ENCODE data around the gene FOXP1.
"Not testable (repeated sequence)": the region's sequence is repeated elsewhere in the genome, so short reads cannot be mapped to it uniquely, and the experiment has no call there.

Gene FOXP1

DNA sequence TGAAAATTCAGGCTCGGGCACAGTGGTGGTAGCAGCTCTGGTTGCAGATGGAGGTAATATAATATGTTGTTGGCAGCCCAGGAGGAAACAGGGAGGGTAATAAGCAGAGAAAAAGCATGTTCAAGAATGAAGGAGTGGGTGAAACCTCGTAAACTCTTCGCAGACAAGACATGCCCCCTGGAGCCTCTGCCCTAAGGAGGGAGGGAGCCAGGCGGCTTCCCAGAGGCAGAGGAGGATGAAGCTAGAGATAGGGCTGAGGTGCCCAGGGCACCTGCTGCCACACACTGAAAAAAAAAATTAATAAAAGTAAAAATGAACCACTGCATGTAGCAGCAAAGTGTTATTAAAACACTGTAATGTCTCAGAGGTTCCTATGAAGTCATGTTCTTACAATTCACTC lies 137.3 kb downstream of the FOXP1 start:
- DNase-seq: no peak

DNA sequence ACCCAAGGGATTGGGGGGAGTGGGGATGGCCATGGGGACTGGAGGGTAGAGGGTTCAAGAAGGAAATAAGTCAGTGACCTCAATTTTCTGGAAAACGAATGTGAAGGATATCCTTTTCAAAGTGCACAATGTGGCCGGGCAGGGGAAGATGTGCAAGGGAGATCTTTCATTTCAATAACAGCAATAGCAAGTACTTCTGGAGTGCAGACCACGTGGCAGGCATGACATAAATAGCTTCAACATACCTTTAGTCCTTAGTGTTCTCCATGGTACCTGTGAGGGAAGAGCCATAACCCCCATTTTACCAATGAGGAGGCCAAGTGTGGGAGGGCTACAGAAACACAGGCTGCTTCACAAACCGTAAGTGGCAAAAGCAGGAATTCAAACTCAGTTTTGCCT lies 138.7 kb downstream of the FOXP1 start:
- no peak for DNase-seq

DNA sequence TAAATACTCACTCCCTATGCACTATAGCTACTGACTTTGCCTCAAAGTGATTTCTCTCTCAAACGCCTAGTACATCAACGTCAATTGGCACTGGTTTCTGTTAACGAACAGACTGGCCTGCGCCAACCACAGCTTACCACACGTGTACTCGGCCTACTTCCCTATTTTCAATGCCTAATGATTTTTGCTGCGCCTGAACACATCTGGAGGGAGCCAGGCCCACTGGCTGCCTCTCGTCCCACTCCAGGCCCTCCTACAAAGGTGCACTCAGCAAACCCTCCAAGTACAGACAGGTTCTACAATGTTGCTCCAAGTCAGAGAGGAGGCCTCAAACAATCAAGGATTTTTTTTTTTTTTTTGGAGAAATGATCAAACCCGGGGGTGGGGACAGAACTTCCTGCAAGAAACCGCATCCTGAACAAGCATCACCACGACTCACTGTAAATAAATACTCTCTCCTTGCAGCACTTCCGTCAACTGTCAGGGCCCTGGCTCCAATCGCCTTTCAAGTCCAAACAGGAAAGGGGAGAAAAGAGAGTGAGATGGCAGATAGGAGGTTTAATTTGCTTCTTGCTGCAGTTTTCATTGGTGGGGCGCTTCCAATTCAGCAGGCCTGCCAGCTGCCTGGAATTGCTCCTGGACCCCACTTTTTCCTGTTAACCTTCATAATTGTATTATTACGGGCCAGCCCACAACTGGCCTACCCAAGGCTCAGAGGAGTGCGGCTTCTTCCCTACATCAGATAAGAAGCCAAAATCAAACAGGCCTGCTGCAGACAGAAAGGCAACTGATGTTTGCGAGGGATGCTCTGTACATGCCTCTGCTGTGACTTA lies 139.3 kb downstream of the FOXP1 start:
- peak; percentile 80 for DNase-seq

DNA sequence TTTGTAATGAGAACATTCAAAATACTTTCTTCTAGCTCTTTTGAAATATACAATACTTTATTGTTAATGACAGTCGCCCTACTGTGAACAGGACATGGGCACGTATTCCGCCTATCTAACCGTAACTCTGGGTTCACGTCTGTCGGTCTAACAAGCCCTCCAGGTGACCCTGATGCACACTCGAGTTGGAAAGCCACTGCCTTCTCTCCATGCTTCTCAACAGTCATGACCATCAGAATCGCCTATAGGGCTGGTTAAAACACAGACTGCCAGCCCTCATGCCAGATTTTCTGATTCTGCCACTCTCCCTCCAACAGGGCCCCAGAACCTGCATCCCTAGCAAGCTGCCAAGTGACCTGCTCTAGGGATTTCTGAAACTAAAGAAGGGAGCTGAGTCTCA lies 140.2 kb downstream of the FOXP1 start:
- no peak for DNase-seq

DNA sequence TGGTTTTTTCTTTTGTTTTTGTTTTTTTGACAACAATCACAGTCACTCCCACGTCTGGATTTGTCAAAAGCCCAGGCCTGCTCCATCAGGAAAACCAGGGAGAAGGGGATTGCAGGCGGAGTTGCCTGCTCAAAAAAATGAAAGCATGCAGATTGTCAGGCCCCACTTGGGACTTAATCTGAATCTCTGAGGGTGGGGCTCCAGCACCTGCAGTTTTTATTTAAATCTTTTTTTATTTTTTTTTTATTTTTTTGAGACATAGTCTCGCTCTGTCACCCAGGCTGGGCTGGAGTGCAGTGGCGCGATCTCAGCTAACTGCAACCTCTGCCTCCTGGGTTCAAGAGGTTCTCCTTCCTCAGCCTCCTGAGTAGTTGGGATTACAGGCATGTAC lies 140.9 kb downstream of the FOXP1 start:
- DNase-seq: no peak

DNA sequence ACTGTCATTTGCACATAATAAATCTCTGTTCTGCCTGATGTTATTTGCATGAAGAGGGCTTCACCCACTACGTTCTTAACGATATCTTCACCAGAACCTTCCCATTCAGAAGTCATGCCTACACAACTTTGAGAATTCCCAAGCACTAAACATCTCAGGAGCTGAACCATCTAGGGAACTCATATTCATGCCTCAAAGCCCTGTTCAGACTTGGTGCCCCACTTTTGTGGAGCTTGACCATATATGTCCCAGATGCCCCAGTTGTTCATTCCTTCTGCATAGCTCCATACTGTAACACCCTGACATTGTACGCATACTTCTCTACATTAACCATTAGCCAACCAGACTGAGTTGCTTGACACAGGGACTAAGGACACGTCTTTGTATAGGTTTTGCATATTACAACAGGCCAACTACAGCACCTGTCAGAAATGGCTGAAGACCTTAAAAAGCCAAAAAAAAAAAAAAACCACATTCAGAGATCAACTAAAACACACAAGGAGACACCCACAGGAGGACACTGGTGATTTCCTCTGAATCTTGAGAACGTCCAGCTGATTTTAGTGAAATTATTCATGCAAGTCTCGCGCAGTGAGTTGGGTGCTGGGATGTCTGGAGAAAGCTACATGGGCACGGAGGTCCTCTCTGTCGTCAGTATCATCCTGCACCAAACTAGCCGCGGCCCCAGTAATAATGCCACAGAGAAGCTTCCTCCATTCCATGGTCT lies 141.4 kb downstream of the FOXP1 start:
- no peak for DNase-seq

DNA sequence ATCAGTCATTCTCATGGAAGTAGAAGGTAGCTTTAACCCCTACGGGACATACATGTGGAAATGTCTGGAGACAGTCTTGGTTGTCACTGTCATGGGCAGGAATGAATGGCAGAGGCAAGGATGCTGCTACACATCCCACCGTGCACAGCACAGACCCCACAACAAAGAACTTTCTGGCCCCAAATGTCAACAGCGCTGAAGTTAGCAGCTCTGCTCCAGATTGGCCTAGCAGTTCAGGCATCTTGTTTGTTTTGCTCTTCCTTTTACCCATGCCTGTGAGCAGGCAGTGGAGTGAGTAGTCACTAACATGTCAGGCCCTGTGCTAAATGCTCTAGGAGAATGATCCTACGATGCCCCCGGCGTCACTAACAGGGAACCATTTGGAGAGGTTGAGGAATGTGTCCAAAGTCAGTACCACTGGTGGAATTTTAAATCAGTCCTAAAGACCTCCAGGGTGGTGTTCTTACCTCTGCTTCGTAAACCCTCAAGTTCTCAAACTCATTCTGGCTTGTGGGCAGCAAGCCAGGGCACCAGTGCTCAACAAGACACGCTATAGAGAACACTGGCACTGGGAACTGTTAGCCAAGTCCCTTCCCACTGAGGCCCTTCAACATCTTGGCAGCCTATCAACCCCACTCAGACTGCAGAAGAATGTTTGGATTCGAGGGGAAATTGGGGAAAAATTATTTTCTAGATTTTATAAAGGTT lies 142.2 kb downstream of the FOXP1 start:
- no peak for DNase-seq

DNA sequence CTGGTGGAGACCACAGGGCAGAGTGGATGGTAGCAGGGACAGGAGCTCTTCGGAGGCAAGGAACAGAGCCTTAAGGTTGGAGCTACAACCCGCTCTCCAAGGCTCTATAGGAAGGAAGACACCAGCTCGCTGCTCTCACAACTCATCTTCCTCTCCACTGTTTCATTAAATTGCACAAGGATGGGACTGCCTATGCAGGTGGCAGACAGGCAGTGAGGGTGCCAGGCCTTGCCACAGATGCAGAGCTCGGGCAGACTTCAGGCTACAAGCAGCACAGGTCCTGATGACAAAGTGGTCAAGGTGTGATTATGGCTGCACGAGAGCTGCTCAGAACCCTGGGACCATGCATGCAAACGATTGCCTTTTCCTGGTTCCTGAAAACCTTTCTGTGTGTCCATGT lies 144.6 kb downstream of the FOXP1 start:
- no peak for DNase-seq

DNA sequence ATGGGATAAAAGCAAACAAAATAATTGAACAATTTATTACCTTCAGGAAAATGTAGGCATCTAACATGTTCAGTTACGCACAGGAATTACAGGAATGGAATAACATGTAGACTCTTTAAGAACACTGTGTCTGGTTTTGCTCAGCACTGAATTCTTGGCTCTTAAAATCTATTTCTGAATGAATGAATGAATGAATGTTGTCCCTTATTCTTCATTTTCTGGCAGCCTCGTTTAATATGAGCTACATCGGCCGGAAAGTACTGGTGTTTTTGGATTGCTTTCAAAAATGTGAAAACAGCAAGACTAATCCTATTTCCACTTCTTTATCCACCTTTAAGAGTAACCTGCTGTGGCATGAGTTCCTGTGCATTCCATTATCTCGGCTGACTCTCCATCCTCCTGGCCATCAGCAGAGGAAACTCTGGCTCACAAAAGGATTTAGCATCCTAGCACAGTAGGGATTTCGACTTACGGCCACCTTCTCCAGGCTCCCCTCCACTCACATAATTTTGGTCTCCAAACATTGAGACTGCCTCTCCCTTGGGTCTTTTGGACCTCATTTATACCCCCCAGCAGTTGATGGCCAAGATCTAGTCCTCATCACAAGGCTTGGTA lies 145.3 kb downstream of the FOXP1 start:
- DNase-seq: no peak

DNA sequence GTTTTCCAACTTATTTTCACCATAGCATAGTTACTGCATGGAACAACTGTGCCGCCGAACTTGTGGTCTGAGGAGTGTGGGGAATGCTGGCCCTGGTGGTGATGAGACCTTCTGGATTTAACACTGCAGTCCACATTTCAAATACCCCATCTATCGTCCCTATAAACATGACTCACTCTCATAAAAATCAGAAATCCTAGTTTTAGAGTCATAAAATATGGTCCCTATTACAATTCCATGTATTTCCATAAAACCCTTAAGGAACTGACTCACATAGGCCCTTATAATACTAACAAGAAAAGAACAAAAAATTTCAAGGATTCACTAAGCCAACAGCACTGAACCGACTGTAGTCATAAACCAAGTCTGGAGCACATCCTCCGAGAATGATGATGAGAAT lies 147.2 kb downstream of the FOXP1 start:
- no peak for DNase-seq

DNA sequence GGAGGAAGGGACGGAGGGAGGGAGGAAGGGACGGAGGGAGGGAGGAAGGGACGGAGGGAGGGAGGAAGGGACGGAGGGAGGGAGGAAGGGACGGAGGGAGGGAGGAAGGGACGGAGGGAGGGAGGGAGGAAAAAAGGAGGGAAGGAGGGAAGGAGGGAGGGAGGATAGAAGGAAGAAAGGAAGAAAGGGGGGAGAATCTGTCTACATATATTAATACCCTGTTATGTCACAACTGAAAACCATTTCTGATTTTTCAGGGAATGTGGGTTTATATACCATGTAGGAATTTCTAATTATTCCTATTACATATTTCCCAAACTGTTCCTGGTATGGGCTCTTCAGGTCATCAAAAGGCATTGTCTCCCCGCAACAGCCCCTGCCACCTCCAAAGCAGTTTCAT lies 147.7 kb downstream of the FOXP1 start:
- DNase-seq: not testable (repeated sequence)

DNA sequence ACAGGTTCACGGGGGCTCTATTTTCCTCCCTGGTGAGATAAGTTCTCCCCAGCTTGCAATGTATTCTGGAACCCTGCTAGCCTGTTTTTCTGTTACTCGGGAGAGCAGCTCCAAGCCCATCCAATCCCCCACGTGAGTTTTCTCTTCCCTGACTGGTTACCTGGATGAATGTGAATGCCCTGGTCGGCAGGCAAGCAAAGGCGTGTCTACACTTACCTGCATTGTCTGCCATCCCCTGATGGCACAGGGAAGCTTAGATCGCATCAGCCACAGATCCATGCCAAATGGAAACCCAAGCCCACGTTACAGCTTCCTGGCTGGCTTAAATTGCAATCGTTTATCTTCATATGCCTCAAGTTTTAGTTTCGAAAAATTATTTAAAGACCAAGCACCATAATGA lies 149.9 kb downstream of the FOXP1 start:
- DNase-seq: no peak

DNA sequence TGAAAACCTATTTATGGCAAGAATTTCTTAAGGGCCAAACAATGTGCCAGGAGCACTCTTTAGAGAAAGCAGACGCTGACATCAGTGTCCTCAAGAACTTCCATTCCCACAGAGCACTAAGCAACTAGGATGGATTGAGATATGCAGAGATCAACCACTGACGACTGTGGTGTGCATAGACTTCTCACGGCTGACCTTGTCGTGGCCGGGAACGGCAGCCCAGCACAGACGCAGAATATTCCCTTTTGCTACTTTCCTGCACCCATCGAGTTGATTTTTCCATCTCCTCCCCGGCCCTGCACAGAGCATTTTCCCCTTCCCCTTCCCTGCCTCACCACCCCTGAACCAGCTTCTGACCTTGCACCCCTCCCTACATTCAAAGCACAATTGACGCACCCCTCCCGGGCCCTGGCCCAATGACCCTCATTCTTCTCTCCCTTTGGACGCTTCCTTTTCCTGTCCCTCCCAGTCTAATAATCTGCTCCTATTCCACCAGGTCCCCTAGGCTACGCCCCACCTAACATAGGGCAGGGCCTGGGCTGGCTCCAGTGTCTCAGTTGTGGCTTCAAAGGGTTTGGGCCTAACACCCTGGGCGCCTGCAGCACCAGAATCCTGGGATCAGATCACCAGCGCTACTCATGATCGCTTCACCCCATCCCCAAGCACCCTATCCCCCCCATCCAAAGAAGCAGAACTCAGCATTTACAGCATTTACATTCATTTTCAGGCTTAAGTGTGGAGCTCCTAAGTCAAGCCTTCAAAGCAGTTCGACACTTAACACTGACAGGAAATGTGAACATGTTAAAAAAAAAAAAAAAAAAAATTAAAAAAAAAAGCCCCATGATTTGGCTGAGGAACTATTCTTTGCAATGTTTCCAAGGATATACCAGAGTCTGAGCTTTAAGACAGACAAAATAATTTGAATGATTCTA lies 151.2 kb downstream of the FOXP1 start:
- no peak for DNase-seq

DNA sequence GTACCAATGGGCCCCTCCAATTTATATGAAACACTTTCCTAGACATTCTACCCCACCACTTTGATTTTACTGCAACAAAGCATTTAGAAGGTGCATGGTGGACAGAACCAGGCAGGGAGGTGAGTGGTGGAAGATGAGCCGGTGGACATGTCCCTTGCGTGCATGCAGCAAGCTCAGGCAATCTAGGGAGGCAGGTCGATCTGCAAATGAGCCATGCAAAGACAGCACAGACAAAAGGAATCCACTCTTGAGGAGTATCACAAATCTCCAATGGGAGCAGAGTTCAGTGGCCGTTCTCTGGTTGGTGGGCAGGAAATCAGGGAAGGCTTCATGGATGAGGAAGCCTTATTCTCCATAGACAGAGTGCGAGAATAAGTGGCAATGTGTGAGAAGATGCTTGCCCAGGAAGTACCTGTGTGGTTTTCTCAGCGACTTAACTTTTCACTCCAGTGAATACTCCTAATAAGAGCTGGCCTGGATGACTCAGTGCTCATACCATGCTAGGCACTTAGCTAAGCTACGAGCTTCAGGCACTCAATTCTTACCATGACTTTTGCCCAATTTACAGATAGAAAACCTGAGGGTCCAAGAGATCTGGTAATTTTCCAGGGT lies 152.5 kb downstream of the FOXP1 start:
- DNase-seq: no peak

DNA sequence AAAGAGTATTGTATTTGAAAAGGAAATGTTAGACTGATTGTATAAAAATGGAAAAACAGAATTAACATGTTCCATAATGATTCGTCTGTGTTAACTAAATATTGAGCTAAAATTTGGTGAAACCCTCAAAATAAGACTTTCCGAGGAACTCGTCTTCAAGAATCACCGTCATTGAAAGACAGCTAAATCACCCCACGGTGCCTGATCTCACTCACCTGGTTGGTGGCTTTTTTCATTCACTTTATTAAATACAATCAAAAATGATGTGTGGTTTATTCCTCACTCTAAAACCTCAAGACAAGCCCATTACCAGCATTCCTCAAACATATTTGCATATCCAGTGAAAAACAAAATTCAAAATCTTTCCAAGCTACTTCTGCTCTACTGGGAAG lies 153.9 kb downstream of the FOXP1 start:
- no peak for DNase-seq

DNA sequence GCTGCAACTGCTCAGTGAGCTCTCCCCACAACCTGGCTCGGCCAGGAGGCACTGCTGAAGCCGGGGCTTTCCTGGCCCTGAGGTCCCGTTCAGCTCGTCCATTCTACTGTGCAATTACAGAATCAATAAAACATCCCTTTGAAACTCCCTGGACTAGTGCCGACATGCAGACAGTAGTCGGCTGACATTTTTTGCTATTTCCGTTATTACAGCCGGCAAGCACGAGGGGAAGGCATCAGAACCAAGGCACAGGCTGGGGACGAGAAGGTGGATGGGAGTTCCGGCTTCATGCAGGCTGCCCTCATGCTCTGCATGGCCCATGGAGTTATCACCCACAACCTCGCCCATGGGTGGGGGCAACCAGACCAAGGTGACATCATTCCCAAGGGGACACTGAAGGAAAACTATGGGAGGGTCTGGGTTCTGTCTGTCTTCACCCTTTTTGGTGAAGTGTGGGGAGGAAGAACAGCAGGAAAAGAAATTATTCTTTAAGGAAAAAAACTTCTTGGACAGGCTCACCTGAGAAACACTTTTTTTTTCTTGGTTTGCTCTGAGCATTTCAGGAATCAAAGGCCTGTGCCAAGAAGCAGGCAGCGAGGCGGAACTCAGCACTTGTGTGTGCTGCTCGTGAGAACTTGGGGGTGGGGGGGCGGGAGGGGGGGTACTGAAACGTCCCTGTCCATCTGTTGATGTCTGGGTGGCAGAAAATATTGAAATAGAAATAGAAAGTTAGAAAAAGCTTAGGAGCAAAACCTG lies 154.5 kb downstream of the FOXP1 start:
- no peak for DNase-seq

DNA sequence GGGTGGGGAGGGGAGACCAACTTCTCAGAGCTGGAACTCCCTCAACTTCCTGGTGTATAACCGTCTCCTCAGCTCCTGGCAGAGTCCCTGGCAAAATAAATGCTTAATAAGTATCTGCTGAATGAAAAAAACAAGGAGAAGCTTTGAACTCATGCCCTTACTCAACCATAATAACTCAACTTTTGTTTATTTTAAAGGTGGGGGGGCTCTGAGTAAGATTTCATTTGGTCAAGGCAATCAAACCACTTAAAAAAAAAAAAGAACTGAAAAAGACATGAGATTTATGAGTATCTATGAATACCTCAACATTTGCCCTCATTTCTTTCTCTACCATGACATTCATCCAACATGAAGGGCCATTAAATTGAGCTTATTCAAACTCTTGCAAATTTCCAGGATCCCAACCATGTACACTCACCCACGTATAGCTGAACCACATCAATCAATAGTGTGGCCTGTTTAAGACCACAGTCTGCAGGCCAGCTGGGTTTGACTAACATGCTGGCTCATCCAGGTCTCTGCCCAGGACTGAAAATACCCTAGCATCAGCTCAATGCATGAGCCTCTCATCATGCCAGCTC lies 157.9 kb downstream of the FOXP1 start:
- DNase-seq: no peak

DNA sequence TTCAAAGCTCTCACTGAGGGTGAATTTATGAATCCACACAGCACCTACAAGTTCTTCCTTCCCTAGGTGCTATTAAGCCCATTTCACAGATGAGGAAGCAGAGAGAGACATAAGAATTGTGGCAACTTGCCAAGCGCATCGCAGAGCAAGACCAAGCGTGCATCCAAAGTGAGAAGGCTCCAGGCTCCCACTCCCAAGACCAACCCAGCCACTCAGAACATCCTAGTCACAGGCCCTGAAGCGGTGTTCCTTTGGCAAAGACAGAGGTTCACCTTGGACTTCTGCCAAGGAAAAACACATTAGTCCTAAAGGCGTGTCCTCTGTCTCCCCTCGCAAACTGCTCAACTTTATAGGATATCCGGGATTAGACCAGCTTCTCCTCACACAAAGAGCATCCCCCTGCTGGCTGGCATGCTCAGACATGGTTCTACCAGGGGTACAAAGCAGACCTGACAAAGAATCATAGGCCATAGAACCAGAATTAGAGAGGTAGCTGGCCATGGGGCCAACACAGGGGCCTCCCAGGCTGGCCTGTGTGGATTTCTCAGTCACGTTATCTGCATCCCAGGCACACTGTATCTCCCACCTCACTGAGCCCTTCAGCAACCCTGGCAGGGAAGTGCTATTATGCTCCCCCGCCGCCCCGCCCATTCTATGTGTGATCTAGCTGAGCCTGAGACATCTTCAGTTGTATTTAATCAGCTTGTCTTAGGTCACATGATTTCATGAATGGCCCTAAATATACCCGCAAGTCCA lies 160.2 kb downstream of the FOXP1 start:
- no peak for DNase-seq

DNA sequence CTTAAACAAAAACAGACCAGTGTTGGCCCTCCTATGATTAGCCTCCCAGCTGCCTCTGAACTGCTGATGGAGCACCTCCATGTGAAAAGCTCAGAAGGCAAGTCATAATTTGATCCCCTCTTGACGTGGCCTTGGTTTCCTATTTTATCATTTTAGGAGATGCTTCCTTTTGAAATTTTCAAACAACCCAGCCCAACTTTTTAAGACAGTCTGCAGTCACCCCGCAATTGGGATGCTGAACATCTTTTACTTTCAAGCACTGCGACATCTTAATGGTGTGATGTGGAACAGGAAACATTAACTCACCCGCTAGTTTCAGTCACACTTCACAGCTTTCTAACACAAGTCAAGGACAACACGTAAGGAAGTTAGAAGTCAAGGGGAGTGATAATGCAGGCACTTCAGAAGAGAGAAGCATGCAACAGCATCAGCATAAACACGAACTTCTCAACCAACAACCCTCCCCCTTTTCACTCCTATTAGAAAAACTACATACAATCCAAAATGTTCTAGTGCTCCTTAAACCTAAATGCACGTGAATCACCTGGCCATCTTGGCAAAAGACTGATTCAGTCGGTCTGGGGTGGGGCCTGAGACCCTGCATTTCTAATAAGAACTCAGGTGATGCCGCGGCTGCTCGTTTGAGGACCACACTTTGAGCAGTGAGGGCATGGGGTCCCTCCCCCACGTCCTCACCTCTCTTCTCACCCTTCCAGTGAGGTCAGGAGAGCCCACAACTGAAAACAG lies 161.5 kb downstream of the FOXP1 start:
- DNase-seq: no peak

Data from islet precursor cell (in vitro differentiated cells).